ENCODE measurements around the gene CDH23.

CDH23 gene

GRCh38 chr10:71476228-71477011 lies 79.7 kb downstream of the CDH23 start:
- H3K36me3 ChIP-seq (ENCODE audit: control insufficient read depth in 5 of 5, insufficient read depth in 5 of 5, low read length in 5 of 5): no peaks in the 10 kb centered on the region
- H3K27me3 ChIP-seq (ENCODE audit: control insufficient read depth in 5 of 5, insufficient read depth in 4 of 5, low read length in 5 of 5): no peaks in the 10 kb centered on the region
- H3K4me1 ChIP-seq (ENCODE audit: control insufficient read depth in 5 of 5, insufficient read depth in 5 of 5, low read length in 5 of 5): peaks cover 9 to 60% (median 54%) of the 10 kb centered on the region in 5 donors
- H3K27ac ChIP-seq (ENCODE audit: low read depth, low read length): peak overlapping the region; percentile 7
- peak overlapping the region in 3 of 5 donors; percentile 13 to 54 (median 22) for H3K4me3 ChIP-seq (ENCODE audit: low read depth in 1 of 5, low read length in 5 of 5)
- no peaks in the 10 kb centered on the region for H3K9me3 ChIP-seq (ENCODE audit: control insufficient read depth in 5 of 5, low read length in 5 of 5)
- no peak overlapping the region for H3K9ac ChIP-seq (ENCODE audit: low read length in 5 of 5)

- no peak overlapping the region for H3K4me3 ChIP-seq (ENCODE audit: low read depth in 1 of 5, low read length in 5 of 5)
- H3K4me1 ChIP-seq (ENCODE audit: control insufficient read depth in 5 of 5, insufficient read depth in 5 of 5, low read length in 5 of 5): peaks cover 9 to 51% (median 42%) of the 10 kb centered on the region in 5 donors
- H3K27ac ChIP-seq (ENCODE audit: low read depth, low read length): no peak overlapping the region
- no peaks in the 10 kb centered on the region for H3K9me3 ChIP-seq (ENCODE audit: control insufficient read depth in 5 of 5, low read length in 5 of 5)
- no peak overlapping the region for H3K9ac ChIP-seq (ENCODE audit: low read length in 5 of 5)
- no peaks in the 10 kb centered on the region for H3K36me3 ChIP-seq (ENCODE audit: control insufficient read depth in 5 of 5, insufficient read depth in 5 of 5, low read length in 5 of 5)
- no peaks in the 10 kb centered on the region for H3K27me3 ChIP-seq (ENCODE audit: control insufficient read depth in 5 of 5, insufficient read depth in 4 of 5, low read length in 5 of 5)
Observed at GRCh38 chr10:71478173-71478572, 81.5 kb downstream of the CDH23 start.

GRCh38 chr10:71478813-71479365 lies 82.2 kb downstream of the CDH23 start:
- Histone ChIP-seq H3K27me3 (ENCODE audit: control insufficient read depth in 5 of 5, insufficient read depth in 4 of 5, low read length in 5 of 5) (no peaks in the 10 kb centered on the region), H3K9me3 (ENCODE audit: control insufficient read depth in 5 of 5, low read length in 5 of 5) (no peaks in the 10 kb centered on the region), H3K4me1 (ENCODE audit: control insufficient read depth in 5 of 5, insufficient read depth in 5 of 5, low read length in 5 of 5) (peaks cover 9 to 47% (median 41%) of the 10 kb centered on the region in 5 donors), H3K27ac (ENCODE audit: low read depth, low read length) (no peak overlapping the region), H3K9ac (ENCODE audit: low read length in 5 of 5) (no peak overlapping the region), H3K4me3 (ENCODE audit: low read depth in 1 of 5, low read length in 5 of 5) (no peak overlapping the region), H3K36me3 (ENCODE audit: control insufficient read depth in 5 of 5, insufficient read depth in 5 of 5, low read length in 5 of 5) (no peaks in the 10 kb centered on the region)

GRCh38 chr10:71479831-71480230 lies 83.1 kb downstream of the CDH23 start:
- no peaks in the 10 kb centered on the region for H3K27me3 ChIP-seq (ENCODE audit: control insufficient read depth in 5 of 5, insufficient read depth in 4 of 5, low read length in 5 of 5)
- no peak overlapping the region for H3K4me3 ChIP-seq (ENCODE audit: low read depth in 1 of 5, low read length in 5 of 5)
- no peaks in the 10 kb centered on the region for H3K9me3 ChIP-seq (ENCODE audit: control insufficient read depth in 5 of 5, low read length in 5 of 5)
- H3K36me3 ChIP-seq (ENCODE audit: control insufficient read depth in 5 of 5, insufficient read depth in 5 of 5, low read length in 5 of 5): no peaks in the 10 kb centered on the region
- H3K27ac ChIP-seq (ENCODE audit: low read depth, low read length): no peak overlapping the region
- peaks cover 9 to 38% (median 37%) of the 10 kb centered on the region in 5 donors for H3K4me1 ChIP-seq (ENCODE audit: control insufficient read depth in 5 of 5, insufficient read depth in 5 of 5, low read length in 5 of 5)
- H3K9ac ChIP-seq (ENCODE audit: low read length in 5 of 5): no peak overlapping the region

- Histone ChIP-seq H3K27me3 (ENCODE audit: control insufficient read depth in 5 of 5, insufficient read depth in 4 of 5, low read length in 5 of 5) (no peaks in the 10 kb centered on the region), H3K9me3 (ENCODE audit: control insufficient read depth in 5 of 5, low read length in 5 of 5) (peaks cover 0 to 2% (median 0%) of the 10 kb centered on the region in 5 donors)
Observed at GRCh38 chr10:71480662-71481061, 83.9 kb downstream of the CDH23 start.

GRCh38 chr10:71481746-71482410 lies 85.2 kb downstream of the CDH23 start:
- Histone ChIP-seq H3K27me3 (ENCODE audit: control insufficient read depth in 5 of 5, insufficient read depth in 4 of 5, low read length in 5 of 5) (no peaks in the 10 kb centered on the region), H3K4me1 (ENCODE audit: control insufficient read depth in 5 of 5, insufficient read depth in 5 of 5, low read length in 5 of 5) (peaks cover 1 to 24% (median 22%) of the 10 kb centered on the region in 5 donors), H3K9ac (ENCODE audit: low read length in 5 of 5) (no peak overlapping the region), H3K4me3 (ENCODE audit: low read depth in 1 of 5, low read length in 5 of 5) (no peak overlapping the region), H3K27ac (ENCODE audit: low read depth, low read length) (no peak overlapping the region), H3K9me3 (ENCODE audit: control insufficient read depth in 5 of 5, low read length in 5 of 5) (peaks cover 0 to 2% (median 0%) of the 10 kb centered on the region in 5 donors), H3K36me3 (ENCODE audit: control insufficient read depth in 5 of 5, insufficient read depth in 5 of 5, low read length in 5 of 5) (no peaks in the 10 kb centered on the region)

More at GRCh38 chr10:71480662-71481061, 83.9 kb downstream of the CDH23 start:
- peaks cover 9 to 30% (median 29%) of the 10 kb centered on the region in 5 donors for H3K4me1 ChIP-seq (ENCODE audit: control insufficient read depth in 5 of 5, insufficient read depth in 5 of 5, low read length in 5 of 5)
- H3K4me3 ChIP-seq (ENCODE audit: low read depth in 1 of 5, low read length in 5 of 5): no peak overlapping the region
- no peak overlapping the region for H3K9ac ChIP-seq (ENCODE audit: low read length in 5 of 5)
- no peak overlapping the region for H3K27ac ChIP-seq (ENCODE audit: low read depth, low read length)
- H3K36me3 ChIP-seq (ENCODE audit: control insufficient read depth in 5 of 5, insufficient read depth in 5 of 5, low read length in 5 of 5): no peaks in the 10 kb centered on the region

- Histone ChIP-seq H3K9me3 (ENCODE audit: control insufficient read depth in 5 of 5, low read length in 5 of 5) (peaks cover 0 to 2% (median 0%) of the 10 kb centered on the region in 5 donors), H3K4me1 (ENCODE audit: control insufficient read depth in 5 of 5, insufficient read depth in 5 of 5, low read length in 5 of 5) (peaks cover 0 to 20% (median 17%) of the 10 kb centered on the region in 5 donors), H3K27me3 (ENCODE audit: control insufficient read depth in 5 of 5, insufficient read depth in 4 of 5, low read length in 5 of 5) (no peaks in the 10 kb centered on the region), H3K27ac (ENCODE audit: low read depth, low read length) (no peak overlapping the region), H3K9ac (ENCODE audit: low read length in 5 of 5) (no peak overlapping the region), H3K36me3 (ENCODE audit: control insufficient read depth in 5 of 5, insufficient read depth in 5 of 5, low read length in 5 of 5) (no peaks in the 10 kb centered on the region), H3K4me3 (ENCODE audit: low read depth in 1 of 5, low read length in 5 of 5) (no peak overlapping the region)
Observed at GRCh38 chr10:71482620-71483019, 85.9 kb downstream of the CDH23 start.

GRCh38 chr10:71483135-71483534 lies 86.4 kb downstream of the CDH23 start:
- Histone ChIP-seq H3K9me3 (ENCODE audit: control insufficient read depth in 5 of 5, low read length in 5 of 5) (peaks cover 0 to 2% (median 1%) of the 10 kb centered on the region in 5 donors), H3K27ac (ENCODE audit: low read depth, low read length) (no peak overlapping the region), H3K36me3 (ENCODE audit: control insufficient read depth in 5 of 5, insufficient read depth in 5 of 5, low read length in 5 of 5) (no peaks in the 10 kb centered on the region), H3K4me1 (ENCODE audit: control insufficient read depth in 5 of 5, insufficient read depth in 5 of 5, low read length in 5 of 5) (peaks cover 0 to 20% (median 12%) of the 10 kb centered on the region in 5 donors), H3K27me3 (ENCODE audit: control insufficient read depth in 5 of 5, insufficient read depth in 4 of 5, low read length in 5 of 5) (no peaks in the 10 kb centered on the region), H3K4me3 (ENCODE audit: low read depth in 1 of 5, low read length in 5 of 5) (no peak overlapping the region), H3K9ac (ENCODE audit: low read length in 5 of 5) (no peak overlapping the region)

- Histone ChIP-seq H3K27ac (ENCODE audit: low read depth, low read length) (no peak overlapping the region), H3K27me3 (ENCODE audit: control insufficient read depth in 5 of 5, insufficient read depth in 4 of 5, low read length in 5 of 5) (no peaks in the 10 kb centered on the region), H3K4me3 (ENCODE audit: low read depth in 1 of 5, low read length in 5 of 5) (no peak overlapping the region), H3K36me3 (ENCODE audit: control insufficient read depth in 5 of 5, insufficient read depth in 5 of 5, low read length in 5 of 5) (no peaks in the 10 kb centered on the region), H3K9me3 (ENCODE audit: control insufficient read depth in 5 of 5, low read length in 5 of 5) (peaks cover 0 to 12% (median 5%) of the 10 kb centered on the region in 5 donors), H3K4me1 (ENCODE audit: control insufficient read depth in 5 of 5, insufficient read depth in 5 of 5, low read length in 5 of 5) (peaks cover 0 to 12% (median 6%) of the 10 kb centered on the region in 5 donors), H3K9ac (ENCODE audit: low read length in 5 of 5) (no peak overlapping the region)
Observed at GRCh38 chr10:71483885-71484751, 87.4 kb downstream of the CDH23 start.

Measured in subcutaneous abdominal adipose tissue (tissue), 5 donors.